Effector memory CD8-positive, alpha-beta T cell (primary cell): ENCODE measurements around the gene NCR2.

Experiments
- ATAC-seq: fragments of 150-1000 bp; cut with Tn5 transposase; replicated peaks from 2 replicates; pipeline ENCODE4 v1.10.0; 2021; ENCODE audit warnings: mild to moderate bottlenecking, moderate library complexity
- DNase-seq, 3 experiments: peaks; one replicate each; pipeline ENCODE4 v3.0.0; 2021
- H3K27ac Mint-ChIP-seq, 2 donors: one replicate each; pipeline ENCODE4 v1.8.0; 2022; ENCODE audit warnings: mild to moderate bottlenecking in 2 of 2, mixed read lengths in 2 of 2, moderate library complexity in 2 of 2
- H3K27me3 Mint-ChIP-seq, 2 donors: one replicate each; pipeline ENCODE4 v1.8.0; 2022; ENCODE audit warnings: mixed read lengths in 2 of 2
- H3K36me3 Mint-ChIP-seq: one replicate; pipeline ENCODE4 v1.8.0; 2022; ENCODE audit warnings: mild to moderate bottlenecking, moderate library complexity, mixed read lengths; ENCODE audit not compliant: insufficient read depth
- H3K4me1 Mint-ChIP-seq, 2 donors: one replicate each; pipeline ENCODE4 v1.8.0; 2022; ENCODE audit warnings: low read depth in 2 of 2, mixed read lengths in 2 of 2
- H3K4me3 Mint-ChIP-seq, 2 donors: one replicate each; pipeline ENCODE4 v1.8.0; 2022; ENCODE audit warnings: mild to moderate bottlenecking in 2 of 2, mixed read lengths in 2 of 2, moderate library complexity in 2 of 2
- H3K9me3 Mint-ChIP-seq, 2 donors: one replicate each; pipeline ENCODE4 v1.8.0; 2022; ENCODE audit warnings: mixed read lengths in 2 of 2

The NCR2 gene

DNA sequence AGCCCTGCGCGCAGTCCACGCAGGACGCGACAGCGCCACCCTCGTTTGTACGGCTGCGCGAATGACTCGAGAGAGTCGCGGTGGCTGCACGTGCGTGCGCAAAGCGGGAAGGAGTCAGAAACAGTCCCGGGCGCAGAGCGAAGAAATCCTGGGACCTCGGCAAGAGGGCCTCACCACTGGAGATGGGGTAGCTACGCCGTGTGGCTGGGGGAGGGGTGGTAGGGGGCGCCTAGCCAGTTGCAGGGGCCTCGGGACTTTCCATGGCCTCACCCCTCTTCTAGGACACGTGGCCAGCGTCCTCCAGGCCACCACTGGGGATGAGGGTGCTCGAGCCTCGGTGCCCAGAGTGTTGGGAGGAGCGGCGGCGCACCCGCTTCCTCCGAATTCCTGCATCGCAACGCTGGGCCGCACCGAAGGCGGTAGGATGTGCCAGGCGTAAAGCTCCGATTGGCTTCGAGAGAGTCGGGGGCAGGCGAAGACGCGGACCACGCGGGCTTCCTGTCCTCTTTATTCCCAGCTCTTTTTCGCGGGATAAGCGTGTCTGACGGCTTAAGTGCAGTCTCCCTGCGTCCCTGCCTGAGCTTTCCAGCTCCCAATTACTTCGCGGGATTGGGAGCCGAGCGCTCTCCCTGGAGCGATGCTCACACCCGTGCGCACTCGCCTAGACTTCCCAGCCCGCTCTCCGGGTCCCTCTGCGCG lies 38.7 kb downstream of the NCR2 start:
- peak overlapping the region; percentile 58 to 61 for H3K4me3 Mint-ChIP-seq
- no peaks in the 10 kb centered on the region for H3K36me3 Mint-ChIP-seq
- no peak overlapping the region for H3K27ac Mint-ChIP-seq
- peaks cover 30% of the 10 kb centered on the region in 2 donors for H3K4me1 Mint-ChIP-seq
- no peak for DNase-seq
- H3K27me3 Mint-ChIP-seq = peaks cover 83 to 98% of the 10 kb centered on the region in 2 donors
- ATAC-seq = peak; percentile 12
- H3K9me3 Mint-ChIP-seq = no peaks in the 10 kb centered on the region

DNA sequence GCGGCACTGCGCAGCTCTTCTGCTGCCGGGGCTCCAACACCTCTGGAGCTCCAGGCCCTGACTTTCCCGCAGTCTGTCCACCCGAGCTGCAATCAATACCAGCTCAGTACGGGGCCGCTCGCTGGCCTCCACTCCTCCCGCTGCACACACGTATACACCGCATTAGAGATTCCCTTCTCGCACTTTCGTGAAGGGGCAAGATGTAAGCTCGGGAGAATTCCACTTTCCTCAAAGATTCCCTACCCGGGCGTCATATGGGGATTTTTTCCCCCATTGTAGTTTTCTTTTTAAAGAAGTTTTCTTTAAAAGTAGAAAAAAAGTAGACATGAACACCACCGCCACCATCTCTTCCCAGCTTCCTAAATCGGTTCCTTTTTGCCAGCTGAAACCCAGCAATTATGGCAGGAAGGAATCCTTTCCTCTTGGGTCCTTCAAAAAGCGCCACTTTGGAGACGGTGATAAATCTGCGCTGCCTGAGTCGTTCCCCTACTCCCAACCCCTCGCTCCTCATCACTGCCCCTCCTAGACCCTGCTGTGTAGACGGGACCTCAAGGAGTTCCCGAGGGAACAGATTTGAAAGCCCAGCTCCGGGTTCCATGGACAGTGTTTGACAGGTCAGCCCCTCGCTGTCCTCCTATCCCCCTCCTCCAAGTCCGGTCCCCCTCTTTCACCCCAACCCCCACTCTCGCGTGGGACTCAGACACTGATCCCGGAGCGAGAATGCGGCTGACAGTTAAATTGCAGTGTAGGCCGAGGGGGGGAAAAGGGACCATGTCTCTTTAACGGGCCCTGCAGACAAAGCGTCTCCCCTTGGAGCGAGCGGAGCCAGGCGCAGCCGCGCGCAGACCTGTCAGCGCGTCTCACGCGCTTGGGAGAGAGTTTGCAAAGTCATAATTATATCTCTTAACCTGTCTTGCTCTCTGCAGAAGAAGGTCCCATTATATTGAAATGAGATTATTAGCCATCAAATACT lies 39.5 kb downstream of the NCR2 start:
- ATAC-seq (no peak), DNase-seq (no peak)
- Mint-ChIP-seq H3K4me3 (peak overlapping the region; percentile 58 to 61), H3K9me3 (no peaks in the 10 kb centered on the region), H3K27ac (no peak overlapping the region), H3K27me3 (peaks cover 81 to 94% of the 10 kb centered on the region in 2 donors), H3K36me3 (no peaks in the 10 kb centered on the region), H3K4me1 (peaks cover 29 to 30% of the 10 kb centered on the region in 2 donors)

- H3K27ac Mint-ChIP-seq = no peak overlapping the region
- peaks cover 75 to 87% of the 10 kb centered on the region in 2 donors for H3K27me3 Mint-ChIP-seq
- H3K4me3 Mint-ChIP-seq = peak overlapping the region in 1 of 2 donors; percentile 61
- no peak for ATAC-seq
- H3K36me3 Mint-ChIP-seq = no peaks in the 10 kb centered on the region
- no peak for DNase-seq
- H3K4me1 Mint-ChIP-seq = peaks cover 29 to 30% of the 10 kb centered on the region in 2 donors
- no peaks in the 10 kb centered on the region for H3K9me3 Mint-ChIP-seq
Measured at GRCh38 chr6:41375598-41376151, 40.3 kb downstream of the NCR2 start.

GRCh38 chr6:41376176-41376575 lies 40.8 kb downstream of the NCR2 start:
- no peak overlapping the region for H3K4me3 Mint-ChIP-seq
- no peak overlapping the region for H3K27ac Mint-ChIP-seq
- no peak for DNase-seq
- no peaks in the 10 kb centered on the region for H3K36me3 Mint-ChIP-seq
- peaks cover 70 to 82% of the 10 kb centered on the region in 2 donors for H3K27me3 Mint-ChIP-seq
- H3K9me3 Mint-ChIP-seq = no peaks in the 10 kb centered on the region
- ATAC-seq = no peak
- peaks cover 27 to 30% of the 10 kb centered on the region in 2 donors for H3K4me1 Mint-ChIP-seq

GRCh38 chr6:41377071-41377470 lies 41.7 kb downstream of the NCR2 start:
- no peak overlapping the region for H3K27ac Mint-ChIP-seq

DNA sequence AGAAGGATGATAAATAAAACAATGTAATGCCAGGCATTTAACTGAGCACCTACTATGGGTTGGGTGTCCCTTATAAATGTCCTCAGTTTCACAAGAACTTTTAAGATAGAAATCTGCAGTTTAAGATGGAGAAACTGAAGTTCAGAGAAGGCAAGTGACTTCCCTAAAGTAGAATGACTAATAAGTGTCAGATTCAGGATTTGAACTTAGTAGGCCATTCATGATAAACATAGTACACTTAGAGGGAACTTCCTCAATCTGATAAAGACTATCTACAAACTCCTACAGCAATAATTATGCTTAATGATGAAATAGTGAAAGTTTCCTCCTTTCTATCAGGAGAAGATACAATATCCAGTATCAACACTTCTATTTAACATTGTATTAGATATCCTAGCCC lies 43.9 kb downstream of the NCR2 start:
- Mint-ChIP-seq H3K4me3 (no peak overlapping the region), H3K4me1 (peaks cover 8 to 10% of the 10 kb centered on the region in 2 donors), H3K36me3 (no peaks in the 10 kb centered on the region), H3K27ac (no peak overlapping the region), H3K27me3 (peaks cover 68 to 79% of the 10 kb centered on the region in 2 donors), H3K9me3 (no peaks in the 10 kb centered on the region)
- ATAC-seq = no peak
- no peak for DNase-seq

More at GRCh38 chr6:41377071-41377470, 41.7 kb downstream of the NCR2 start:
- ATAC-seq = no peak
- Mint-ChIP-seq H3K4me1 (peaks cover 20 to 22% of the 10 kb centered on the region in 2 donors), H3K27me3 (peaks cover 67 to 81% of the 10 kb centered on the region in 2 donors), H3K4me3 (no peak overlapping the region), H3K9me3 (no peaks in the 10 kb centered on the region), H3K36me3 (no peaks in the 10 kb centered on the region)
- no peak for DNase-seq

DNA sequence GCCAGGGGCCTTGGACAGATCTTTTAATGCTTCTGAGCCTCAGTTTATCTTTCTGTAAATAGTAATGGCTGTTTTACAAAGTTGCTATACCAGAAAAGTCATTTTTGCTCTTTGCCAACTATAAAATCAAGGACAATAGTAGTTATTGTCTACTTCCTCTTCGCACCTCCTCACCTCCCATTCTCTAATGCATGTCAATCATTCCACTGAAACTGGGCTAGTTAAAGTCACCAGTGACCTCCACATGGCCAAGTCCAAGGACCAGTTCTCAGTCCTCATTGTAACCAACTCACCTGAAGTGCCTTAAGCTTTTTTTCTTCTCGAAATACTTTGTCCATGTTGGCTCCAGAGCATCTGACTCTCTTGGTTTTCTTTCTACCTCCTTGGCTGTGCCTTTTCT lies 51.2 kb downstream of the NCR2 start:
- H3K27ac Mint-ChIP-seq = no peak overlapping the region
- H3K4me3 Mint-ChIP-seq = no peak overlapping the region
- DNase-seq (no peak), ATAC-seq (no peak)
- H3K36me3 Mint-ChIP-seq = no peaks in the 10 kb centered on the region
- peaks cover 34 to 49% of the 10 kb centered on the region in 2 donors for H3K27me3 Mint-ChIP-seq
- no peaks in the 10 kb centered on the region for H3K9me3 Mint-ChIP-seq
- H3K4me1 Mint-ChIP-seq = no peaks in the 10 kb centered on the region

GRCh38 chr6:41392246-41392645 lies 56.8 kb downstream of the NCR2 start:
- DNase-seq = no peak
- Mint-ChIP-seq H3K27ac (no peak overlapping the region), H3K4me3 (no peak overlapping the region), H3K9me3 (peaks cover 3 to 12% of the 10 kb centered on the region in 2 donors), H3K36me3 (no peaks in the 10 kb centered on the region), H3K4me1 (no peaks in the 10 kb centered on the region), H3K27me3 (peaks cover 40 to 51% of the 10 kb centered on the region in 2 donors)
- no peak for ATAC-seq

- peaks cover 3 to 14% of the 10 kb centered on the region in 2 donors for H3K9me3 Mint-ChIP-seq
- DNase-seq (no peak), ATAC-seq (no peak)
- H3K27ac Mint-ChIP-seq = no peak overlapping the region
- peaks cover 67 to 74% of the 10 kb centered on the region in 2 donors for H3K27me3 Mint-ChIP-seq
- H3K4me3 Mint-ChIP-seq = no peak overlapping the region
- no peaks in the 10 kb centered on the region for H3K36me3 Mint-ChIP-seq
- H3K4me1 Mint-ChIP-seq = no peaks in the 10 kb centered on the region
Measured at GRCh38 chr6:41396335-41396734, 60.9 kb downstream of the NCR2 start.

DNA sequence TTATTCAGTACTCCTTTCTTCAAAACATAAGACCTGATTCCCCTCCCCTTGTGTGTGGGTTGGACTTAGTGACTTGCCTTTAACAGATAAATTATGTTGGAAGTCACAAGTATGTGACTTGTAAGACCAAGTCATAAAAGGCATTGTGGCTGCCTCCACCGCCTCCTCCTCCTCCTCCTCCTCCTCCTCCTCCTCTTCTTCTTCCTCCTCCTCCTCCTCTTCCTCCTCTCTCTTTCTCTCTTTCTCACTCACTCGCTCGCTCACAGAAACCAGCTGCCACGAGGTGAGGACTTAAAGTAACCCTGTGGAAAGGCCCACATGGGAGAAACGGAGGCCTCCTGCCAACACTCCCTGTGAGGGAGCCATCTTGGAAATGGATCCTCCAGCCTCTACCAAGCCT lies 64.0 kb downstream of the NCR2 start:
- no peaks in the 10 kb centered on the region for H3K4me1 Mint-ChIP-seq
- no peak overlapping the region for H3K27ac Mint-ChIP-seq
- no peak overlapping the region for H3K4me3 Mint-ChIP-seq

More for the DNA sequence above, 64.0 kb downstream of the NCR2 start:
- ATAC-seq (no peak), DNase-seq (no peak)
- Mint-ChIP-seq H3K36me3 (no peaks in the 10 kb centered on the region), H3K9me3 (peaks cover 4 to 16% of the 10 kb centered on the region in 2 donors), H3K27me3 (peaks cover 82 to 89% of the 10 kb centered on the region in 2 donors)
